Suprapubic skin (tissue), 4 donors: ENCODE measurements around the gene NXF3. TPM values are rescaled to one million over a fixed set of nuclear protein-coding genes. Genes with fewer than 3 reads are reported as not detected.

Experiments
- DNase-seq, 2 donors: peaks; one replicate each; pipeline ENCODE4 v3.0.0-alpha.2; 2019; ENCODE audit warnings: low spot score in 2 of 2
- H3K27ac ChIP-seq: fragments of 200-600 bp; sonication (generic); one replicate; pipeline ENCODE4 v1.5.1; 2019
- H3K27me3 ChIP-seq: fragments of 200-600 bp; sonication (generic); one replicate; pipeline ENCODE4 v1.5.1; 2019
- H3K36me3 ChIP-seq: fragments of 200-600 bp; sonication (generic); one replicate; pipeline ENCODE4 v1.5.1; 2019
- H3K4me1 ChIP-seq: fragments of 200-600 bp; sonication (generic); one replicate; pipeline ENCODE4 v1.5.1; 2019
- H3K4me3 ChIP-seq: fragments of 200-600 bp; sonication (generic); one replicate; pipeline ENCODE4 v1.5.1; 2019; ENCODE audit warnings: mild to moderate bottlenecking
- H3K9me3 ChIP-seq: fragments of 200-600 bp; sonication (generic); one replicate; pipeline ENCODE4 v1.5.1; 2019
- CTCF ChIP-seq, 2 donors: fragments of 200-600 bp in 1 of 2; fragments of 450-650 bp in 1 of 2; sonication (generic) in 1 of 2; IDR thresholded peaks; one replicate each; pipeline ENCODE4 v1.5.1; 2016 to 2019; ENCODE audit warnings: antibody characterized with exemption in 2 of 2, mild to moderate bottlenecking in 1 of 2, moderate library complexity in 1 of 2
- EP300 ChIP-seq: sonication (generic); formaldehyde crosslinking; IDR thresholded peaks from one replicate; pipeline ENCODE4 v1.6.1; 2017; ENCODE audit warnings: antibody characterized with exemption
- POLR2A ChIP-seq, 2 donors: fragments of 450-650 bp; IDR thresholded peaks; one replicate each; pipeline ENCODE4 v1.6.1; 2017; ENCODE audit warnings: antibody characterized with exemption in 2 of 2, mild to moderate bottlenecking in 2 of 2, moderate library complexity in 2 of 2
- POLR2AphosphoS5 ChIP-seq, 3 donors: sonication (generic); formaldehyde crosslinking; IDR thresholded peaks; one replicate each; pipeline ENCODE4 v1.6.1; 2017; ENCODE audit warnings: antibody characterized with exemption in 3 of 3
- WGBS: methylation state at CpG from one replicate; pipeline ENCODE4 v1.1.5; 2018; 5-methylcytosine and 5-hydroxymethylcytosine counted together
- total RNA-seq, 4 donors: library from RNA; depleted of rRNA; stranded (reverse); fragments of >200 nt; gene quantifications; one replicate each; pipeline ENCODE4 v1.1.0, GENCODE V29; 2016

NXF3 gene
- total RNA-seq, 4 donors from 2014 or later = 0.93 to 4.8 TPM; not detected in 2

- no peak overlapping the region for H3K27ac ChIP-seq
- H3K36me3 ChIP-seq = no peaks in the 10 kb centered on the region
- H3K27me3 ChIP-seq = no peaks in the 10 kb centered on the region
- H3K9me3 ChIP-seq = no peaks in the 10 kb centered on the region
- H3K4me3 ChIP-seq = no peak overlapping the region
- WGBS = 54% methylated on average over 3 of the region's 3 CpGs
- no peaks in the 10 kb centered on the region for H3K4me1 ChIP-seq
- TF ChIP-seq CTCF (IDR thresholded peaks at IDR 0.05) (no peak), POLR2A (IDR thresholded peaks at IDR 0.05) (no peak), POLR2AphosphoS5 (IDR thresholded peaks at IDR 0.05) (no peak), EP300 (no peak)
- DNase-seq = no peak
These were observed 8.5 kb upstream of the NXF3 start for GRCh38 chrX:103101299-103102042.

GRCh38 chrX:103100484-103100883, 7.5 kb upstream of the NXF3 start:
- no peak overlapping the region for H3K27ac ChIP-seq
- DNase-seq = no peak
- H3K4me3 ChIP-seq = no peak overlapping the region
- no peaks in the 10 kb centered on the region for H3K27me3 ChIP-seq
- H3K36me3 ChIP-seq = no peaks in the 10 kb centered on the region
- 78% methylated on average over 4 of the region's 4 CpGs for WGBS
- H3K9me3 ChIP-seq = no peaks in the 10 kb centered on the region
- no peaks in the 10 kb centered on the region for H3K4me1 ChIP-seq
- TF ChIP-seq POLR2AphosphoS5 (IDR thresholded peaks at IDR 0.05) (no peak), POLR2A (IDR thresholded peaks at IDR 0.05) (no peak), EP300 (no peak), CTCF (IDR thresholded peaks at IDR 0.05) (no peak)

DNA sequence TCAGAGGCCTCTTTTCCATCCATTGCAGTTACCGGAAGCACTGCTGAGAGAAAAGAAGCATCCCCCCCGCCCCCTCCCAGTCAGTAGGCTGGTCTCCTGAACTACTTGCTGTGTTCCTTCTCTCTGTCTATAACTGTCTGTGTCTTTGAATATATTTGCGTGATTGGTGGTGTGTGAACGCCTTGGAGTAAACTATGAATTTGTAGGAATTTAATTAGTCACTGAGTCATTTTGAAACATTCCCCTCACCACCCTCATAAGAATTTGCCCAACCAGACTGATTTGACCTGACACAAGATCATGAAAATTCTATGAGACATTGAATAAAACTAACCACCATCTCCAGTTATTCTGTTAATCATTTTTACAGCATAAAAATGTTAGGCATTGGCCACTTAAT, 6.7 kb upstream of the NXF3 start:
- no peak for DNase-seq
- 66% methylated on average over 4 of the region's 4 CpGs for WGBS
- Histone ChIP-seq H3K4me3 (no peak overlapping the region), H3K36me3 (no peaks in the 10 kb centered on the region), H3K9me3 (no peaks in the 10 kb centered on the region), H3K4me1 (no peaks in the 10 kb centered on the region), H3K27ac (no peak overlapping the region), H3K27me3 (no peaks in the 10 kb centered on the region)
- TF ChIP-seq EP300 (no peak), POLR2AphosphoS5 (IDR thresholded peaks at IDR 0.05) (no peak), POLR2A (IDR thresholded peaks at IDR 0.05) (no peak), CTCF (IDR thresholded peaks at IDR 0.05) (no peak)

DNA sequence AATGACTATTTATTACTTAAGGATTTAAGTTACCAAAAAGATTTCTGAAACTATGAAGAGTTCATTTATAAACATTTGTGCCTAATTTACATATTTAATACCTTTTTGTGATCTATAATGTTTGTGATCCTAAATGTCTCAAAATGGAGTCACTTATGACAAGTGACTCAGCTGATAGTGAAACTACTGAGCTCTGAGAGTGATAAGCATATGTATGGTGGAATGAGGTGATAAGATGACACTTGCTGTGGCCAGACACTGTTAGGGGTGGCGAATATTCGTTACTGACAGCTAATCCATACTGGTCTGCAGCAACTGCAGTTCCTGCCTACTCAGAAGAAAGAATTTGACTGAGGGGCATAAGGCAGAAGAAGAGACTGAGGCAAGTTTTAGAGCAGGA, 5.5 kb upstream of the NXF3 start:
- WGBS = 60% methylated on average over 2 of the region's 2 CpGs
- no peaks in the 10 kb centered on the region for H3K4me1 ChIP-seq
- no peak overlapping the region for H3K27ac ChIP-seq
- H3K27me3 ChIP-seq = no peaks in the 10 kb centered on the region
- no peak for TF ChIP-seq CTCF (IDR thresholded peaks at IDR 0.05)
- TF ChIP-seq POLR2A (IDR thresholded peaks at IDR 0.05) = no peak
- no peak for TF ChIP-seq EP300
- TF ChIP-seq POLR2AphosphoS5 (IDR thresholded peaks at IDR 0.05) = no peak
- no peak for DNase-seq
- no peaks in the 10 kb centered on the region for H3K9me3 ChIP-seq
- H3K4me3 ChIP-seq = no peak overlapping the region
- no peaks in the 10 kb centered on the region for H3K36me3 ChIP-seq

DNA sequence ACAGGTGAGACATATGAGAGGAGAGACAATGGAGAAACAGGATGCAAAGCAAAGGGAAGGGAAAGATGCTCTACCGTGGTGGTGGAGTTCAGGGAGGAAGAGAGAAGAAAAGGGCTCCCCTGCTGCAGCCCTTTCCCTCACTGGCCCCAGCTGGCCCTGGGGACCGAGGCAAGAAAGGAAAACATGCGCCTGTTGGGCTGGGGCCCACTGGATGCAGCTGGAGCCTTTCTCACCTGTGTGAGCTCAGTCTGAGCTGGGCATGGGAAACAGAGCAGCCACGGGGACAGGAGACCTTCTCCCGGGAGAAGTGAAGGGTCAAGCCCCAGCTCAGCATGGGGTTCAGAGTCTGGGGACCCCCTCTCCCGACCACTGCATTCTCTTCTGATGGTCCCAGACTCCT, 11.9 kb downstream of the NXF3 start:
- WGBS = 63% methylated on average over 6 of the region's 6 CpGs
- Histone ChIP-seq H3K4me1 (no peaks in the 10 kb centered on the region), H3K4me3 (no peak overlapping the region), H3K9me3 (no peaks in the 10 kb centered on the region), H3K27me3 (no peaks in the 10 kb centered on the region), H3K36me3 (no peaks in the 10 kb centered on the region), H3K27ac (no peak overlapping the region)
- no peak for TF ChIP-seq POLR2AphosphoS5 (IDR thresholded peaks at IDR 0.05)
- TF ChIP-seq POLR2A (IDR thresholded peaks at IDR 0.05) = no peak
- TF ChIP-seq CTCF (IDR thresholded peaks at IDR 0.05) = no peak
- TF ChIP-seq EP300 = no peak
- no peak for DNase-seq
